PC-9 (cell line): ENCODE data around the gene OOSP2.

Source experiments
- EZH2 ChIP-seq: fragments of 200-600 bp; sonication (generic); IDR thresholded peaks from 2 replicates; pipeline ENCODE4 v1.8.0; 2017; ENCODE audit warnings: antibody characterized with exemption, low read depth
- TF ChIP-seq, protein P1 (sequence below): fragments of 200-600 bp; sonication (generic); conservative IDR thresholded peaks from 2 replicates; pipeline ENCODE4 v1.6.1; 2017; ENCODE audit warnings: mixed run types, antibody characterized with exemption, mild to moderate bottlenecking, moderate library complexity

- TF ChIP-seq, protein P1, sequence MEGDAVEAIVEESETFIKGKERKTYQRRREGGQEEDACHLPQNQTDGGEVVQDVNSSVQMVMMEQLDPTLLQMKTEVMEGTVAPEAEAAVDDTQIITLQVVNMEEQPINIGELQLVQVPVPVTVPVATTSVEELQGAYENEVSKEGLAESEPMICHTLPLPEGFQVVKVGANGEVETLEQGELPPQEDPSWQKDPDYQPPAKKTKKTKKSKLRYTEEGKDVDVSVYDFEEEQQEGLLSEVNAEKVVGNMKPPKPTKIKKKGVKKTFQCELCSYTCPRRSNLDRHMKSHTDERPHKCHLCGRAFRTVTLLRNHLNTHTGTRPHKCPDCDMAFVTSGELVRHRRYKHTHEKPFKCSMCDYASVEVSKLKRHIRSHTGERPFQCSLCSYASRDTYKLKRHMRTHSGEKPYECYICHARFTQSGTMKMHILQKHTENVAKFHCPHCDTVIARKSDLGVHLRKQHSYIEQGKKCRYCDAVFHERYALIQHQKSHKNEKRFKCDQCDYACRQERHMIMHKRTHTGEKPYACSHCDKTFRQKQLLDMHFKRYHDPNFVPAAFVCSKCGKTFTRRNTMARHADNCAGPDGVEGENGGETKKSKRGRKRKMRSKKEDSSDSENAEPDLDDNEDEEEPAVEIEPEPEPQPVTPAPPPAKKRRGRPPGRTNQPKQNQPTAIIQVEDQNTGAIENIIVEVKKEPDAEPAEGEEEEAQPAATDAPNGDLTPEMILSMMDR, result no peak
- TF ChIP-seq EZH2, result no peak
These were observed 49.8 kb upstream of the OOSP2 start for GRCh38 chr11:59990421-59990820.
